ENCODE measurements around the gene HAO2.

DNA sequence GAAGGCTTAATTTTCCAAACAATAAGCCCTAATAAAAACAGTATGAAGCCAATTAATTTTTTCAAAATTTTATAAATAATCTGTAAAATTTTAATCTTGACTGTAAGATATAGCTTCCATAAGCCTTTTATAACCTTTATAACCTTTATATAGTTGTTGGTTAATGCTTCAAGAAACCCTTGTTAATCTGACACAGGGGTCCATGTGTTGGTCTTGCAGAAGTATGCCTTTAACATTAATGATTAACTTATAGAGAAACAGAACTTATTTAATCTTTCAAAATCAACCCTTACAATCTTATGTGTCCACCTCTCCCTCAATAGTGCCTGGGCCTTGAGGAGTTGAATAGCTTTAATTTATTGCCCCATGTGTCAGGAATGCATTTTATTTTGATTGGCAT, 23.2 kb upstream of the HAO2 start:
- no peak for TF ChIP-seq CTCF (IDR thresholded peaks at IDR 0.05)
- TF ChIP-seq POLR2A (IDR thresholded peaks at IDR 0.05) = no peak
